ENCODE data around the gene TOX2.

TOX2 gene

DNA sequence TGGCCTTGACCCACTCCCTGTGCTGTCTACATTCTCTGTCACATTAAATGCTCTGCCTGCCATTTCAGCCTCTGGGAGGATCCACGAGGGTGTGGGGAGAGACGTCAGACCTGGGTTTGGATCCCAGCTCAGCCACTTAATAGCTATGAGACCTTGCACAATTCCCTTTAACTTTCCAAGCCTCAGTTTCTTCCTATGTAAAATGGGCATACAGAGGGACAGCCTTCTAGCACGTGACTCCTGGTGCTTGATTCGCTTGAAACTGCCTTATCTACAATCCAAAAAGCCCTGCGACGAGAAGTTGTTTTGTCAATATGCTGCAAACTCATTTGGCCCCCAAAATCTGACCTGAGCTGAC lies 40.0 kb downstream of the TOX2 start:
- Mint-ChIP-seq H3K27me3 (ENCODE audit: low read depth) (peaks cover 24% of the 10 kb centered on the region), H3K4me1 (no peaks in the 10 kb centered on the region), H3K27ac (no peak overlapping the region), H3K36me3 (ENCODE audit: low read depth) (no peaks in the 10 kb centered on the region), H3K9me3 (no peaks in the 10 kb centered on the region), H3K4me3 (no peak overlapping the region)
- TF ChIP-seq, protein P1, sequence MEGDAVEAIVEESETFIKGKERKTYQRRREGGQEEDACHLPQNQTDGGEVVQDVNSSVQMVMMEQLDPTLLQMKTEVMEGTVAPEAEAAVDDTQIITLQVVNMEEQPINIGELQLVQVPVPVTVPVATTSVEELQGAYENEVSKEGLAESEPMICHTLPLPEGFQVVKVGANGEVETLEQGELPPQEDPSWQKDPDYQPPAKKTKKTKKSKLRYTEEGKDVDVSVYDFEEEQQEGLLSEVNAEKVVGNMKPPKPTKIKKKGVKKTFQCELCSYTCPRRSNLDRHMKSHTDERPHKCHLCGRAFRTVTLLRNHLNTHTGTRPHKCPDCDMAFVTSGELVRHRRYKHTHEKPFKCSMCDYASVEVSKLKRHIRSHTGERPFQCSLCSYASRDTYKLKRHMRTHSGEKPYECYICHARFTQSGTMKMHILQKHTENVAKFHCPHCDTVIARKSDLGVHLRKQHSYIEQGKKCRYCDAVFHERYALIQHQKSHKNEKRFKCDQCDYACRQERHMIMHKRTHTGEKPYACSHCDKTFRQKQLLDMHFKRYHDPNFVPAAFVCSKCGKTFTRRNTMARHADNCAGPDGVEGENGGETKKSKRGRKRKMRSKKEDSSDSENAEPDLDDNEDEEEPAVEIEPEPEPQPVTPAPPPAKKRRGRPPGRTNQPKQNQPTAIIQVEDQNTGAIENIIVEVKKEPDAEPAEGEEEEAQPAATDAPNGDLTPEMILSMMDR (IDR thresholded peaks at IDR 0.05; ENCODE audit: unreplicated experiment in 3 of 3), result no peak

DNA sequence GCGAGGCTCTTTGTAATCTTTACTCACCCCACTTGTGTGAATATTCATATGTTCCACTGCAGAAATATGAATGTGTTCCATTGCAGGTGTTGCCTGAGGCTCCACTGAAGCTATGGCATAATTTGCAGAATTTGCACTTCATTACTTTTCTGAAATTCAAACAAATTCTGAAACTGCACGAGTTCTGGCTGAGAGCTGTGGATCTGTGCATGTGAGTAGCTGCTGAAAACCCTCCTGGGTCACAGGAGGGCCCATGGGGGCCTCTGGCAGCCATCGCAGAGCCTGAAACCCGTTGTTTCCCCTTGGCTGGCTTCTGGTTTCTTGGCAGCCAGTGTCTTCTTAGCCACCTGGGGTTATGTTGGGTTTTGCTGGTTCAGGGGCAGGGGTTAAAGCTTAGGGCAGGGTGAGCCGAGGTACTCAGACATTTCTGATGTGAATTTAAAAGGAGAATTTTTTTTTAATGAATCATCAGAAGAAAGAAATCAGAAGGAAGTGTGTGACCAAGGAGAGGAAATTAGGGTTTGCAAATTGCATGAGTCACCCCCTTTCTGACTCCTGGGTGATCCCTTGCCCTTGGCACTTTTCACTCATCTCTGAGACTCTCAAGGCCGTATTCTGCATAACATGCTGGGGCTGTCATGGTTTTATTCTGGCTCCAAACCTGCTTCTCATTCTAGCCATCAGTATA lies 40.6 kb downstream of the TOX2 start:
- no peak overlapping the region for H3K27ac Mint-ChIP-seq
- no peak overlapping the region for H3K4me3 Mint-ChIP-seq
- no peaks in the 10 kb centered on the region for H3K4me1 Mint-ChIP-seq
- H3K36me3 Mint-ChIP-seq (ENCODE audit: low read depth), result no peaks in the 10 kb centered on the region
- TF ChIP-seq, protein P1 (IDR thresholded peaks at IDR 0.05; ENCODE audit: unreplicated experiment in 3 of 3), result no peak
- H3K27me3 Mint-ChIP-seq (ENCODE audit: low read depth), result peaks cover 21% of the 10 kb centered on the region
- H3K9me3 Mint-ChIP-seq, result no peaks in the 10 kb centered on the region

DNA sequence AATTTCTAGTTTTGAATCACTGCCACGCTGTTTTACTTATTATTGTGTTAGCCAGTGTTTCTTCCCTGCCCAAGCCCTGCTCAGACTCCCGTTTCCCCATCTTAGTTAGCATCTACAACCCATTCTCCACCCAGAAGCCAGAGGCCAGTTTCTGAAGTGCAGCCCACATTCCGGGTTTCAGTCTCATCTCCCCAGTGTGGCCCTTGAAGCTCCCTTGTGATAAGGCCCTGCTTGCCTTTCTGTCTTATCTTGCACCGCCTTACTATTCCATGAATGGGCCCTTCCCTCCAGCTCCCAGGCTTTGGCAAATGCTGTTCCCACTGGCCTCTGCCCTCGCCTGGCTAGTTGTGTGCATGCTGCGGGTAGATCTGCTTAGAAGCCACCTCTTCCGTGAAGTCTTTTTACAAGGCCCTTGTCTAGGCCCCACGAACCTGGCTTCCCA lies 41.1 kb downstream of the TOX2 start:
- TF ChIP-seq, protein P1 (IDR thresholded peaks at IDR 0.05; ENCODE audit: unreplicated experiment in 3 of 3), result no peak
- no peak overlapping the region for H3K27ac Mint-ChIP-seq
- H3K36me3 Mint-ChIP-seq (ENCODE audit: low read depth), result no peaks in the 10 kb centered on the region
- H3K27me3 Mint-ChIP-seq (ENCODE audit: low read depth), result peaks cover 21% of the 10 kb centered on the region
- no peaks in the 10 kb centered on the region for H3K4me1 Mint-ChIP-seq
- H3K9me3 Mint-ChIP-seq, result no peaks in the 10 kb centered on the region
- H3K4me3 Mint-ChIP-seq, result no peak overlapping the region

DNA sequence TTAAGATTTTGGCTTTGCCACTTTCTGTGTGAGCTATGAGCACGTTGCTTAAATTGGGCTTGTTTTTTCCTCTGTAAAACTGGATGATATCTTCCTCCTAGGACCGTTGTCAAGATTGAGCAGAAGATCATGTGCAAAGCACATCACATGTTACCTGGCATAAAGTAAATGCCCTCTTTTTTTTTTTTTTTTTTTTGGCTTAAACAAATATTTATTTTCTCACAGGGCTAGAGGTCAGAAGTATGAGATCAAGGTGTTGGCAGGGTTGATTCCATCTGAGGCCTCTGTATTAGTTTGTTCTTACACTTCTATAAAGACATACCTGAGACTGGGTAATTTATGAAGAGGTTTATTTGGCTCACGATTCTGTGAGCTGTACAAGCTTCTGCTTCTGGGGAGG lies 42.7 kb downstream of the TOX2 start:
- Mint-ChIP-seq H3K4me1 (no peaks in the 10 kb centered on the region), H3K27me3 (ENCODE audit: low read depth) (peaks cover 20% of the 10 kb centered on the region), H3K36me3 (ENCODE audit: low read depth) (no peaks in the 10 kb centered on the region), H3K27ac (no peak overlapping the region), H3K9me3 (no peaks in the 10 kb centered on the region), H3K4me3 (no peak overlapping the region)
- TF ChIP-seq, protein P1 (IDR thresholded peaks at IDR 0.05; ENCODE audit: unreplicated experiment in 3 of 3), result no peak

DNA sequence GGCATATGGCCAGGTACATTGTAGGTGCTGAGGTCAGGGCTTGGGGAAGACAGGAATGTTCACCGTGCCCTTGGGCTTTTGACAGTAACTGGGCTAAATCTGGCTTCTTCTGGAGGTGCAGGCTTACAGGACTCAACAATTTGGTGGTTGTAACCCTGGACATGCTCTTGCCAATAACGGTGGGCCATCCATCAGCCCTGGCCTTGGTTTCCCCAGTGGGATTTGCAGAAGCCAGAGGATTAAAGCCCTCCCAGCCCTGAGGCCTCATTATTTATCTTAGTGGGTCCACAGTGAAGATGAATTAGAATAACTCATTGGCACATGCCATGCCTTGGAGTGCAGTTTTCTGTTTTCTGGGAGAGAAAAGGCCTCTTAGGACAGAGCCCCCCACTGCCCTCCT lies 44.0 kb downstream of the TOX2 start:
- H3K4me1 Mint-ChIP-seq, result no peaks in the 10 kb centered on the region
- H3K27ac Mint-ChIP-seq, result no peak overlapping the region
- TF ChIP-seq, protein P1 (IDR thresholded peaks at IDR 0.05; ENCODE audit: unreplicated experiment in 3 of 3), result no peak
- H3K36me3 Mint-ChIP-seq (ENCODE audit: low read depth), result no peaks in the 10 kb centered on the region
- peaks cover 14% of the 10 kb centered on the region for H3K27me3 Mint-ChIP-seq (ENCODE audit: low read depth)
- H3K9me3 Mint-ChIP-seq, result no peaks in the 10 kb centered on the region
- H3K4me3 Mint-ChIP-seq, result no peak overlapping the region
